GM18951 (cell line): ENCODE results near the gene CNST.
"Not testable (repeated sequence)": the region's sequence is repeated elsewhere in the genome, so short reads cannot be mapped to it uniquely, and the experiment has no call there.

Source experiments
- POLR2A ChIP-seq: IDR thresholded peaks from 4 replicates; pipeline ENCODE4 v1.6.1; 2011; ENCODE audit warnings: mild to moderate bottlenecking; ENCODE audit not compliant: insufficient read length, insufficient read depth; ENCODE audit errors: extremely low read depth
- in situ Hi-C: fragments of 300-500 bp; cut with MboI; formaldehyde crosslinking; loops from one replicate; pipeline ENCODE4 v1.12.0; 2022; ENCODE audit warnings: low sequenced_read_pairs, mixed read lengths, inconsistent platforms; ENCODE audit not compliant: unreplicated experiment

The CNST gene

DNA sequence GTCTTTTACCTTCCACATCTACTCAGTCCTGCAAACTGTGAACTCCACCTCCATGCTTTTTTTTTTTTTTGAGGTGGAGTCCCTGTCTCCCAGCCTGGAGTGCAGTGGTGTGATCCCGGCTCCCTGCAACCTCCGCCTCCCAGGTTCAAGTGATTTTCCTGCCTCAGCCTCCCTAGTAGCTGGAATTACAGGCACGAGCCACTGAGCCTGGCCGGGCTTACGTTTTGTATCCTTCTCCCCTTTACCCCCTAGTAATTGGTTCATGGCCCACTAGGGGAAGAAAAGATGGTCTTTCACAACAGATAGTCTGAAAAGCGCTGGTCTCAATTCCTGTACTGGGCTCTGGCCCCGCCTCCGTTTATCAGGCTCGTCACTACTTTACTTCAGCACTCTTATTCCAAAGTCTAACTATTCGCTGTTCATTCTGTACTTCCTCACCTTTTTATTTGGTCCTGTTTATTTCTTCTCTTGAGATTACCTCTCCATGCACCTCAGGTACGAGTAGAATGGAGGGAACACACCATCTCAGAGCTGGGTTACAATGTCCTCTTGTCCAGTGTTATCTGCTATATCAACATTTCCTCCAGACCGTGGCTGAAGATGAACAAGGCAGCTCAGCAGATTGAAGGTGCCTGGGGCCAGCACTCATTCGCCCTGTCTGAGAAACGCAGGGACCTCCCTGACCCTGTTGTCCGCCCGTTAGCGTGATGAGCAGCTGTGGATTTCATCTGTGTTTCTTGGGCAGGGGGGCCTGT, 16.2 kb downstream of the CNST start:
- in situ Hi-C loops: no loop called here
- no peak for TF ChIP-seq POLR2A

DNA sequence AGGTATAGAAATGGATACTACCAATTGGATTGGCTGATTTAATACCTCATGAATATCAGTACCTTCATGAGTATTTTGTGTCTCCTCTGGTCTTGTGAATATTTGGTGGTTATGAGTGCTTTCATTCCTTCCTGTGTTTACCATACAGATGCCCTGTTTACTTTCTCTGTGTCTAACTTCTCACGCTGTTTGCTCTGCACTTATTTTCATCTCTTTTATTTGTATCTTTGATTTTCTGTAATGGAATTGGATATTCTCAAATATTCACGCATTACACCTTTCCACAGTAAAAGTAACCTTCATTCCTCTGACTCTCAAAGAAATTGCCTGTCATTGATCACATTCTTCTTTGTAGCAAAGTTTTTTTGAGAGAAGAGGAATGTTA, 16.8 kb downstream of the CNST start:
- in situ Hi-C loops: no loop called here
- TF ChIP-seq POLR2A: no peak

DNA sequence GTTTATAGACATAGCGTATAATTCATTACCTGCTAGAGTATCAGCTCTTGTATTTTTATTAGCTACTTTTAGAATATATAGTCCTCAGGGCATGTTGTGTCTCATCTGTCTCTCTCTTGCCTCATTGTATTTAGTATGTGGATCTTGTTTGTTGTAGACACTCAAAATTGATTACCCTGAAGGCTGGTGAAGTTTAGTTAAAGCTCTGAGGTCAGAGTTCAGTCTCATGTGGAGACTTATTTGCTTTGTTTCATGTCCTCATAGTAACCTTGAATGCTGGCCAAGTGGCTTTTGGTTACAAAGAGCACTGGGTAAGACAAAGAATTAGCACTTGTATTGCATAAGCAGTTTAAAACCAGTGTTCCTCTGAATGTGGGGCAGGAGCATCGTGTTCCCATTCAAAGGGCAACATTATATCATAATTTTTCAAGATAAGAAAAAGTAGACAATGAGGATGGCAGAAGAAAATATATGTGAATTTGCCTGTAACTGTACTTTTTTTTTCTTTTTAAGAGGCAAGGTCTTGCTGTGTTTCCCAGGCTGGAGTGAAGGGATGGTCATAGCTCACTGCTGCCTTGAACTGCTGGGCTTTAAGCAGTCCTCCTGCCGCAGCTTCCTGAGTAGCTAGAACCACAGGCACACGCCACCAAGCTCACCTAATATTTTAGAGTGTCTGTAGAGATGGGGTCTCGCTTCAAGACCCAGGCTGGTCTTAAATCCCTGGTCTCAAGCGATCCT, 17.4 kb downstream of the CNST start:
- TF ChIP-seq POLR2A: no peak
- in situ Hi-C loops: no loop called here

DNA sequence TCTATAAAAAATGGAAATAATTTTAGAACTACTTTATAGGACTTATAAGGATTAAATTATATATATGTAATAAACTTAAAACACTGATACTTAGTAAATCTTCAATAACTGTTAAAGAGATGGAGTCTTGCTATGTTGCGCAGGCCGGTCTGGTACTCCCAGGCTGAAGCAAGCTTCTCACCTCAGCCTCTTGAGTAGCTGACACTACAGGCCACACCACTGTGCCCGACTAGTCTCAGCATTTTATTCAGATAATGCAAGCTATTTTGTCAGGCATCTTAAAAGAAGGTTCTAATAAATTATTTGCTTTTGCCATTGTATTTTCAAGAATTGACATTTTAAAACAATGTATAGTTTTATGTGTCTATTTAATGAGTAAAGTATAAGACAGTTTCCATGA, 20.8 kb downstream of the CNST start:
- in situ Hi-C loops: no loop called here
- TF ChIP-seq POLR2A: no peak

DNA sequence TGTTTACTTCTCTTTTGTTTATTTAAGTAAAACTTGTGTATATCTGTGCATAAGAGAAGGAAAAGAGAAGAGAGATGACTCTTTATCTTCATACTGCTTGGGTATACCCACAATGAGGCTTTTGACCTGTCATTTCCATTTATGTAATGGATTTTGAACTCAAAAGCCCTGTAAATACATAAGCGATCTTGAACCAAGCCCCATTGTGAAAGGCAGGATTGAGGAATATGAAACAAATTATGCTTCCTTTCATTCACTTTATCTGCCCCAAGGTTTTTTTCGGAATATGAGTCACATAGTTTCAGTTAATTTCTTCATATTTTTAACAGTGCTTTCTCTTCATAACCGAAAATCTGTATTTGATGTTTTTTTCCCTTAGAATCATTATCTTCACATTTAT, 21.4 kb downstream of the CNST start:
- in situ Hi-C loops: no loop called here
- no peak for TF ChIP-seq POLR2A

DNA sequence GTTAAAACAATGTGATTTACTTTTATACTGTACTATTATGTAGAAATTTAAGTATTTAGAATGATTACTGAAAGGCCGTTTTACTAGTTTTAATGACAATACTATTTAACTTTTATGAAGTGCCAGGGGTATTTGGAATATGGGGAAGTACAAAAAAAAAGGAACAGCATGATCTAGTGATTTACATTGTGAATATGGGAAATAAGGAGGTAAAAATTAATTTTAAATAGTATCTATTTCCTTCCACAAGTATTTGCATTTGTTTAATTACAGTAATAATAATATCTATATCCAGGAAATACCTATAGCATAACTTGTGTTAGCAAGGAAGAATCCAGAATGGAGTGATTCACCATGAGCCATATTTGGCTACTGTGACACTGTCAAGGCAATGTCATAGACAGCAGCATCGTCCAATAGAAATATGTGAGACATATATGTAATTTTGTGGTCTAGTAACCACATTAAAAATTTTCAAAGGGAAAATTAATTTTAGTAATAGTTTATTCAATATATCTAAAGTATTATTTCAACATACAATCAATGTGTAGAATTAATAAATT, 22.0 kb downstream of the CNST start:
- in situ Hi-C loops: no loop called here
- no peak for TF ChIP-seq POLR2A

DNA sequence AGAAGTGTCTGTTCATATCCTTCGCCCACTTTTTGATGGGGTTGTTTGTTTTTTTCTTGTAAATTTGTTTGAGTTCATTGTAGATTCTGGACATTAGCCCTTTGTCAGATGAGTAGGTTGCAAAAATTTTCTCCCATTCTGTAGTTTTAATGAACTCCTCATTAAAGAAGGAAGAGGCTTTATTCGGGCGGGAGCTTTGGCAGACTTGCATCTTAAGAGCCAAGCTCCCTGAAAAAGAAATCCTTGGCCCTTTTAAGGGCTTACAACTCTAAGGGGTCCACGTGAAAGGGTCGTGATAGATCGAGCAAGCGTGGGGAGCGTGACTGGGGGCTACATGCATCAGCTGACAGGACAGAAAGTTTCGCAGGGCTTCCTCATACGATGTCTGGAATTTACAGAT, 23.7 kb downstream of the CNST start:
- in situ Hi-C loops: not testable (repeated sequence)

DNA sequence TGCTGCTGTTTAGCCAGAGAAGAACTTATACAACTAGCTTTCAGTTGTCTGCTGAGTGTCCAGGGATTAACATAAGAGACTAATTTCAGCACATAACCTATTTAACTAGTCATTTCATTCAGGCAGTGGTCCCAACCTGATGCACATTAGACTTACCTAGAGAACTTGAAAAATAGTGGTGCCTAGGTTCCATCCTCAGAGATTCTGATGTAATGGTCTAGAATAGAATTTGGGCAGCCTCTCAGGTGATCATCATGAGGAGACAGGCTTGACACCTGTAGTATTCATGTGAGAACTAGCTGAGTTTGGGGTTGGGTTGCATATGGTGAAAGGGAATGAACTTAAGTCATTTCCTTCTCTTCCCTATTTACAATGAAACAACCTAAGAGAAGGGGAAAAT, 24.8 kb downstream of the CNST start:
- in situ Hi-C loops: no loop called here
- no peak for TF ChIP-seq POLR2A

DNA sequence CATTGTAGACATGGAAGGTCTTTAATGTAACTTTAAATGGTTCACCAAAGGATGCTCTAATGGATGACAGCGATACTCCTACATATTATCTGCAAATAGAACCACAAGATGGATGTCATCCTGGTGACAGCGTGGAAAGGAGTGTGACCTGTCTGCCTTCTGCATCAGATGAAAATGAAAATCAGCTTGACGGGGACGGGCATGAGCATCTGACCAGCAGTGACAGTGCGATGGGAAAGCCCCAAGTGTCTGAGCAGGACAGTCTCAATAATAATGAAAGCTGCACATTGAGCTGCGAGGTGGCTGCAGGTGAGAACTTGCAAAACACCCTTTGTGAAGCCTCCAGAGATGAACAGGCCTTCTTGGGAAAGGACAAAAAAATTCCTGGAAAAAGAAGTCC, 25.2 kb downstream of the CNST start:
- in situ Hi-C loops: no loop called here
- peak; percentile 23 for TF ChIP-seq POLR2A

DNA sequence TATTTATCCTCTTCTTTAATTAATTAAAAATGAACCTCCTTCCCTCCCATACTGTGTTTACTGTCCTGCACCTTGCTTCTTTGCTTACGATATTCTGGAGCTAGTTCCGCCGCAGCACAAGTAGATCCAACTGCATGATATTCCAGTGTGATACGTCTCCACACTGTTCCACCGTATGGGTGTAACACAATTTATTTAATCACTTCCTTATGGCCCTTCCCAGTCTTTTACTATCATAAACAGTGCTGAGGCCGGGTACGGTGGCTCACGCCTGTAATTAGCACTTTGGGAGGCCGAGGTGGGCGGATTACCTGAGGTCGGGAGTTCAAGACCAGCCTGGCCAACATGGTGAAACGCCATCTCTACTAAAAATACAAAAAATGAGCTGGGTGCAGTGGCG, 25.7 kb downstream of the CNST start:
- in situ Hi-C loops: no loop called here
- no peak for TF ChIP-seq POLR2A

DNA sequence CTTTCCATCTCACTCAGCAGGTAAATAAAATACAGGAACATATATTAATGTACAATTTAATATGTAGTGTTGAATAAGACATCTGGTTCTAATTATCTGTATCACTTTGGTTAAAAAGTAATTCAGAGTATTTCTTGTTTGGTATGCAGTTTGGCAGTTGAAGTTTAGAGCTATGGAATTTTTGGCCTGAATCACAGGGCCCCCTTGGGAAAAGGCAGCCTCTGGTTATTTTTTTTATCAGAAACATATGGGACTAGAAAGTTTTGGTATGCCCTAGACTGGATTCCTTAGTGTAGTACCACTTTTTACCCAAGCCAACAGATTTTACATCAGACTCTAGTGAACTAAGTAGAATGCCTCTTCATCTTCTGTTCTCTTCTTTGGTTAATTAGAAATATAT, 26.4 kb downstream of the CNST start:
- no peak for TF ChIP-seq POLR2A
- in situ Hi-C loops: no loop called here

DNA sequence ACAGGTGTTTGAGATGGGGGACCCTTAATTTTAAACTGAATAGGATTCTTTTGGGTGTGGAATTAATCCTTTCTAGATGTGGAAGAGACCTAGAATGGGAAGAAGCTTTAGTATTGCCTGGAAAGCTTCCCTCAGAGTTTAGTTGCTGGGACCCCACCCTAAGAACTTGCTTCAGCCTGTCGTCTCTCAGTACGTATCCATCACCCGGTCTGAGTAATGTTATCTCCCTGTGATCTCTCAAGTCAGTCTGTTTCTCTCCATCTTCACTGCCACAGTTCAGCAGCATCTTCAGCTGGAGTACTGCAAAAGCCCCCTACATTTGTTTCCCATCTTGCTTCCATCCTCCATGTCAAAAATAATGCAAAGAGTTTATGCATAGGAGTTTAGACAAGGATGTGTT, 28.9 kb downstream of the CNST start:
- no peak for TF ChIP-seq POLR2A
- in situ Hi-C loops: no loop called here

DNA sequence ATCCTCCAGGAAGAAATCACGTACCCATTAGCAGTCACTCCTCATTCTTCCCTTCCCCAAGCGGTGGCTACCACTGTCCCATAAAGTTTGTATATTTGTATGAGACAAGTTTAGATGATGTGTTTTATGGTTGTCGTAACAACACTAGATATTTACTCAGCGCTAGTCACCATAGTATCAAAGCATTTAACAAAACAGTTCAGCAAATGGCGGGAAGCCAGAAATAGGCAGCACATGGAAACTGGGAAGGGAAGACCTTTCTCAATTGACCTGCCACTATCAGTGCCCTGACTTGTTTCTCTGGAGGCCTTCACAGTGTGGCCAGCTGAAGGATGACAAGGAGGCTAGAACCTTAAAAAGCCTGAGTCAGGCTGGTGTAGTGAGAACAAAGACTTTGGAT, 31.1 kb downstream of the CNST start:
- in situ Hi-C loops: no loop called here
- TF ChIP-seq POLR2A: no peak

DNA sequence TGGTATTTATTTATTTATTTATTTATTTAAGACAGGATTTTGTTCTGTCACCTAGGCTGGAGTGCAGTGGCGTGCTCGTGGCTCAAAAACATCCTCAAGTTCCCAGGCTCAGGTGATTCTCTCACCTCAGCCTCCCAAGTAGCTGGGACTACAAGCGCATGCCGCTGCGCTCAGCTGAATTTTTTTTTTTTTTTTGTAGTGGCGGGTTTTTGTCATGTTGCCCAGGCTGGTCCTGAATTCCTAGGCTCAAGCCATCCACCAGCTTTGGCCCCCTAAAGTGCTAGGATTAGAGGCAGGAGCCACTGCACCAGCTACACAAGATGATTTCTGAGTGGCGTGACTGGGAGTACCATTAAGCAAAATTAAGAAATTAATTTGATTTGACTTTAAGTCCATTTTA, 31.7 kb downstream of the CNST start:
- TF ChIP-seq POLR2A: no peak
- in situ Hi-C loops: no loop called here

DNA sequence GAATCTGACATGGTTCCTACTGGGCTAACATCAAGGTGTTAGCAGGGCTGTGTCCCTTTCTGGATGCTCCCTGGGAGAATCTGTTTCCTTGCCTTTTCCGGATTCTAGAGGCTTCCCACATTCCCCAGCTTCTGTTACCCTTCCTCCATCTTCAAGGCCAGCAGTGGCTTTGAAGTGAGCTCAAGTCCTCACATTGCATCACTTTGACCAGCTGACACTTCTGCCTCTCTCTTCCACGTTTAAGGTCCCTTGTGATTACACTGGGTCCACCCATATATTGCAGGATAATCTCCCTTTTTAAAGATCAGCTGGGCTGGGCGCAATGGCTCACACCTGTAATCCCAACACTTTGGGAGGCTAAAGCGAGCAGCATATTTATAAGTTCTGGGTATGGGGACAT, 33.1 kb downstream of the CNST start:
- in situ Hi-C loops: no loop called here
- no peak for TF ChIP-seq POLR2A

DNA sequence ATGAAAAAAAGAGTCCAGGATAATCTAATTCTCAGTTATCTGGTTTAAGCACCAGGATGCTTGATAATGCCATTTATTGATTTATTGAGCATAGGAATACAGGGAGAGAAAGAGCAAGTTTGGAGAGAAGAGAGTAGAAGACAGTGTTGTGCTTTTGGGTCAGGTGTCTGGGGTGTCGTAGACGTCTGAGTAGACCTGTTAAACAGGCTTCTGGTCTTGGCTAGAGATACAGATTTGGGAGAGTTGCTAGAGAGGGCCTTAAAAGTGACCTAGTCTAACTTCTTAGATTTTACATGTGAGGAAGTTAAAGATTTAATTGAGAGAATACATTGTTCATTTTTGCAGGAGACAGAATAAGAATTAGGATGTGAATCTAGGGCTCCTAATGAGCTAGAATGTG, 34.3 kb downstream of the CNST start:
- no peak for TF ChIP-seq POLR2A
- in situ Hi-C loops: no loop called here
